K562 (cell line): ENCODE results near the gene KLK7. TPM values are rescaled to one million over a fixed set of nuclear protein-coding genes. Genes with fewer than 3 reads are reported as not detected.

Experiments used
- ATAC-seq: fragments of 200-7000 bp; cut with Tn5 transposase; 3 replicates; pipeline ENCODE4 v1.9.1; 2020; ENCODE audit warnings: moderate library complexity
- BruUV-seq: library from RNA; stranded (reverse); fragments of 400-500 nt; replicated peaks from 2 replicates; lab custom pipeline; 2021; lab: Mats Ljungman, UMichigan
- CTCF ChIA-PET: fragments of 300-600 bp; formaldehyde crosslinking; extraction: SDS; loops from one replicate; lab custom pipeline; 2021; ENCODE audit warnings: low intra/inter-chr PET ratio; lab: Yijun Ruan, JAX
- POLR2A ChIA-PET: fragments of 300-600, 350-650 bp; sonication (Branson Sonifier 250); formaldehyde crosslinking; extraction: SDS; loops from one replicate; lab custom pipeline; 2021; ENCODE audit warnings: antibody characterized with exemption, inconsistent platforms; lab: Yijun Ruan, JAX
- DNase-seq, 4 experiments: peaks; one replicate each; pipeline versions ENCODE4 v3.0.0 to v3.0.0-alpha.2; 2011 to 2018; ENCODE audit warnings: low spot score in 3 of 4, mixed read lengths in 3 of 4; ENCODE audit errors: extremely low read depth in 1 of 4
- FAIRE-seq: peaks from 2 replicates; lab custom pipeline; 2011; peaks lifted over from hg19 to GRCh38; lab: Jason Lieb, UNC
- H2AFZ ChIP-seq: 2 replicates; pipeline ENCODE4 v1.6.0; 2011; ENCODE audit warnings: low read depth, low read length, control low read depth, inconsistent platforms
- H3K27ac ChIP-seq: fragments of 200-600 bp; 3 replicates; pipeline ENCODE4 v1.8.0; 2011; ENCODE audit warnings: low read depth, mild to moderate bottlenecking, control low read depth, inconsistent platforms, low read length, moderate library complexity, mixed read lengths; ENCODE audit errors: extremely low read depth
- H3K27me3 ChIP-seq, 2 experiments: fragments of 300-600 bp in 1 of 2; 2 replicates in 1 of 2; 3 replicates in 1 of 2; pipeline versions ENCODE4 v1.6.0 to v1.8.0; 2011; ENCODE audit warnings: inconsistent platforms in 2 of 2, low read length in 2 of 2, mild to moderate bottlenecking in 1 of 2, mixed read lengths in 1 of 2, moderate library complexity in 1 of 2; ENCODE audit not compliant: control insufficient read depth in 2 of 2, insufficient read depth in 2 of 2
- H3K36me3 ChIP-seq: fragments of 300-600 bp; 3 replicates; pipeline ENCODE4 v1.8.0; 2011; ENCODE audit warnings: mild to moderate bottlenecking, low read length, inconsistent platforms; ENCODE audit not compliant: control insufficient read depth, insufficient read depth
- H3K4me1 ChIP-seq, 2 experiments: fragments of 200-600 bp in 1 of 2; replicated peaks in 1 of 2; 2 replicates in 1 of 2; 3 replicates in 1 of 2; pipeline versions ENCODE4 v1.5.1 to v1.8.0; 2011; ENCODE audit warnings: inconsistent platforms in 2 of 2, low read length in 2 of 2, mild to moderate bottlenecking in 1 of 2, mixed read lengths in 1 of 2, moderate library complexity in 1 of 2; ENCODE audit not compliant: control insufficient read depth in 2 of 2, insufficient read depth in 2 of 2
- H3K4me2 ChIP-seq: 2 replicates; pipeline ENCODE4 v1.6.1; 2011; ENCODE audit warnings: low read length, control low read depth, inconsistent platforms, mixed read lengths; ENCODE audit not compliant: insufficient read depth
- H3K4me3 ChIP-seq: fragments of 200-600 bp; sonication (generic), shearing (Covaris generic); 2 replicates; pipeline ENCODE4 v1.5.1; 2016; ENCODE audit warnings: control low read depth, inconsistent platforms
- H3K79me2 ChIP-seq: fragments of 200-600 bp; 3 replicates; pipeline ENCODE4 v1.8.0; 2011; ENCODE audit warnings: low read length, inconsistent platforms; ENCODE audit not compliant: control insufficient read depth, insufficient read depth
- H3K9ac ChIP-seq, 2 experiments: 2 replicates each; pipeline versions ENCODE4 v1.6.0 to v1.6.1; 2011; ENCODE audit warnings: low read depth in 2 of 2, low read length in 2 of 2, control low read depth in 1 of 2, inconsistent platforms in 1 of 2, mild to moderate bottlenecking in 1 of 2, mixed read lengths in 1 of 2; ENCODE audit not compliant: insufficient read depth in 1 of 2
- H3K9me1 ChIP-seq: one replicate; pipeline ENCODE4 v1.6.0; 2011; ENCODE audit warnings: inconsistent platforms, mild to moderate bottlenecking, low read length, moderate library complexity; ENCODE audit not compliant: control insufficient read depth, insufficient read depth
- H3K9me3 ChIP-seq: replicated peaks from 2 replicates; pipeline ENCODE4 v1.5.1; 2011; ENCODE audit warnings: low read depth, low read length, inconsistent platforms; ENCODE audit not compliant: control insufficient read depth, insufficient read depth
- H4K20me1 ChIP-seq: replicated peaks from 2 replicates; pipeline ENCODE4 v1.6.1; 2011; ENCODE audit warnings: low read length, inconsistent platforms, mixed read lengths; ENCODE audit not compliant: control insufficient read depth, insufficient read depth
- ARID2 ChIP-seq: fragments of 450-650 bp; IDR thresholded peaks from 2 replicates; pipeline ENCODE4 v1.6.1; 2017; ENCODE audit warnings: antibody characterized with exemption, mild to moderate bottlenecking
- CBFA2T2 ChIP-seq: fragments of 450-650 bp; conservative IDR thresholded peaks from 2 replicates; pipeline ENCODE4 v1.6.1; 2017; ENCODE audit warnings: mild to moderate bottlenecking
- CXXC5 ChIP-seq: fragments of 250-450 bp; sonication (Bioruptor Pico); IDR thresholded peaks from 2 replicates; pipeline ENCODE4 v1.8.0; 2022; ENCODE audit warnings: inconsistent platforms, mild to moderate bottlenecking, moderate library complexity
- FOXJ3 ChIP-seq: sonication (generic); formaldehyde crosslinking; IDR thresholded peaks from 2 replicates; pipeline ENCODE4 v1.4.0; 2020; ENCODE audit warnings: mild to moderate bottlenecking, missing genetic modification reagents
- FOXM1 ChIP-seq, 2 experiments: fragments of 450-650 bp in 1 of 2; sonication (generic) in 1 of 2; formaldehyde crosslinking in 1 of 2; IDR thresholded peaks; 2 replicates each; pipeline versions ENCODE4 v1.6.1 to v1.9.0; 2017 to 2022; ENCODE audit warnings: low read depth in 2 of 2, mild to moderate bottlenecking in 2 of 2, missing genetic modification reagents in 1 of 2, moderate library complexity in 1 of 2
- HBP1 ChIP-seq: fragments of 450-650 bp; formaldehyde crosslinking; IDR thresholded peaks from 2 replicates; pipeline ENCODE4 v1.4.0; 2022; ENCODE audit warnings: missing genetic modification characterization
- HLTF ChIP-seq: fragments of 450-650 bp; IDR thresholded peaks from 2 replicates; pipeline ENCODE4 v1.6.1; 2016
- IFI16 ChIP-seq: fragments of 250-450 bp; sonication (Bioruptor Pico); IDR thresholded peaks from 2 replicates; pipeline ENCODE4 v2.1.2; 2022; ENCODE audit warnings: mild to moderate bottlenecking, inconsistent platforms
- KHSRP ChIP-seq: fragments of 450-650 bp; IDR thresholded peaks from 2 replicates; pipeline ENCODE4 v1.6.1; 2017
- KLF16 ChIP-seq: IDR thresholded peaks from 2 replicates; pipeline ENCODE4 v1.6.1; 2016; ENCODE audit warnings: antibody characterized with exemption
- MYNN ChIP-seq, 2 experiments: sonication (generic); formaldehyde crosslinking in 1 of 2; IDR thresholded peaks; 2 replicates each; pipeline versions ENCODE4 v1.5.0 to v1.6.1; 2016 to 2020; ENCODE audit warnings: antibody characterized with exemption in 1 of 2, missing genetic modification reagents in 1 of 2
- NR4A1 ChIP-seq, 2 experiments: fragments of 250-450 bp in 1 of 2; fragments of 450-650 bp in 1 of 2; sonication (Bioruptor Pico) in 1 of 2; IDR thresholded peaks; 2 replicates each; pipeline versions ENCODE4 v1.4.0 to v1.6.1; 2016 to 2020; ENCODE audit warnings: mild to moderate bottlenecking in 2 of 2, missing compliant biosample characterization in 1 of 2, missing genetic modification characterization in 1 of 2, moderate library complexity in 1 of 2
- SREBF2 ChIP-seq: sonication (generic); formaldehyde crosslinking; IDR thresholded peaks from 2 replicates; pipeline ENCODE4 v1.4.0; 2020; ENCODE audit warnings: mild to moderate bottlenecking, missing genetic modification reagents
- ZBTB8A ChIP-seq: fragments of 450-650 bp; IDR thresholded peaks from 2 replicates; pipeline ENCODE4 v1.6.1; 2018; ENCODE audit warnings: mild to moderate bottlenecking, moderate library complexity; ENCODE audit not compliant: partially characterized antibody
- ZNF212 ChIP-seq: fragments of 450-650 bp; formaldehyde crosslinking; IDR thresholded peaks from 2 replicates; pipeline ENCODE4 v1.4.0; 2020; ENCODE audit warnings: mild to moderate bottlenecking
- WGBS: fragments of 100-300 bp; shearing (Covaris generic); methylation state at CpG from one replicate; pipeline ENCODE4 v1.1.6; 2016; ENCODE audit warnings: low coverage, mixed read lengths; ENCODE audit not compliant: insufficient coverage; ENCODE audit errors: missing lambda C conversion rate; 5-methylcytosine and 5-hydroxymethylcytosine counted together
- in situ Hi-C: fragments of 300-500 bp; cut with MboI; formaldehyde crosslinking; loops from 4 replicates; pipeline ENCODE4 v1.15.0; 2018; ENCODE audit warnings: inconsistent platforms, mixed read lengths
- intact Hi-C: fragments of 100-400 bp; cut with micrococcal nuclease; formaldehyde crosslinking; loops from 2 replicates; pipeline ENCODE4 v1.14.2; 2022
- polyA plus RNA-seq, 8 experiments: library from polyadenylated mRNA; depleted of rRNA in 4 of 8; stranded (reverse) in 5 of 8; unstranded in 3 of 8; fragments of >200 nt; fragmentation: Nextera tagmentation in 2 of 8; fragmentation: Illumina TruSeq in 1 of 8; extraction: Ambion mirVana in 2 of 8; extraction: Trizol in 1 of 8; gene quantifications; 2 replicates each; pipeline versions ENCODE4 v1.2.1 to v1.2.3, GENCODE V29; 2011 to 2014; ENCODE audit warnings: inconsistent platforms in 1 of 8, missing spikeins in 1 of 8
- total RNA-seq, 7 experiments: library from RNA; depleted of rRNA in 6 of 7; stranded (reverse); fragments of >200 nt in 6 of 7; fragmentation: Illumina TruSeq in 2 of 7; extraction: Trizol in 2 of 7; gene quantifications; 2 replicates each; pipeline versions ENCODE4 v1.2.1 to v1.2.3, GENCODE V29; 2011 to 2021; ENCODE audit warnings: low replicate concordance in 1 of 7
- TF ChIP-seq, protein P1 (sequence below): fragments of 450-650 bp; IDR thresholded peaks from 2 replicates; pipeline ENCODE4 v1.6.1; 2016

KLK7 gene
- total and polyA plus RNA-seq, 9 of the 15 experiments (the other 6 are each of a cell fraction or from before 2014, with no cell fraction given): 0.03 TPM; not detected in 8

GRCh38 chr19:50943074-50943828 is 40.5 kb downstream of the KLK7 start (continued):
- TF ChIP-seq NR4A1 (CRISPR knock-in tag; IDR thresholded peaks at IDR 0.05): no peak
- TF ChIP-seq NR4A1 (tag; IDR thresholded peaks at IDR 0.05): no peak
- no peak for TF ChIP-seq FOXM1 (IDR thresholded peaks at IDR 0.05; ENCODE audit: low read depth)
- no peak for TF ChIP-seq FOXM1 (CRISPR knock-in tag; IDR thresholded peaks at IDR 0.05; ENCODE audit: low read depth)
- no peak for TF ChIP-seq FOXJ3 (CRISPR knock-in tag)
- no peak for TF ChIP-seq CBFA2T2
- no peak for TF ChIP-seq KLF16
- TF ChIP-seq, all 486 proteins: peak for 0

- in situ Hi-C loops: no loop called here
- POLR2A ChIA-PET: interaction anchor here (0.6 kb wide), 1 partner anchor 11 kb away, joined by 3 read pairs; no protein-coding TSS in a partner anchor
- TF ChIP-seq ZBTB8A (no peak), HBP1 (no peak), KHSRP (no peak), IFI16 (CRISPR knock-in tag) (no peak), ARID2 (no peak), HLTF (no peak), SREBF2 (no peak), ZNF212 (no peak), CXXC5 (CRISPR knock-in tag) (no peak), MYNN (IDR thresholded peaks at IDR 0.05) (no peak), MYNN (CRISPR knock-in tag; IDR thresholded peaks at IDR 0.05) (no peak)
- TF ChIP-seq, protein P1, sequence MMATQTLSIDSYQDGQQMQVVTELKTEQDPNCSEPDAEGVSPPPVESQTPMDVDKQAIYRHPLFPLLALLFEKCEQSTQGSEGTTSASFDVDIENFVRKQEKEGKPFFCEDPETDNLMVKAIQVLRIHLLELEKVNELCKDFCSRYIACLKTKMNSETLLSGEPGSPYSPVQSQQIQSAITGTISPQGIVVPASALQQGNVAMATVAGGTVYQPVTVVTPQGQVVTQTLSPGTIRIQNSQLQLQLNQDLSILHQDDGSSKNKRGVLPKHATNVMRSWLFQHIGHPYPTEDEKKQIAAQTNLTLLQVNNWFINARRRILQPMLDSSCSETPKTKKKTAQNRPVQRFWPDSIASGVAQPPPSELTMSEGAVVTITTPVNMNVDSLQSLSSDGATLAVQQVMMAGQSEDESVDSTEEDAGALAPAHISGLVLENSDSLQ: no peak
Measured at GRCh38 chr19:50939596-50939995, 44.1 kb downstream of the KLK7 start.

More at GRCh38 chr19:50939596-50939995, 44.1 kb downstream of the KLK7 start:
- no peak overlapping the region for H3K4me3 ChIP-seq
- no peaks in the 10 kb centered on the region for H3K9me3 ChIP-seq
- H3K27me3 ChIP-seq: peaks cover 2 to 15% of the 10 kb centered on the region in 2 experiments; a peak in 3 of 5 replicates
- 3% methylated on average over 2 of the region's 2 CpGs for whole genome bisulfite sequencing
- no peaks in the 10 kb centered on the region for H3K36me3 ChIP-seq
- CTCF ChIA-PET: no interaction called here
- FAIRE-seq: no peak
- no peak for ATAC-seq
- no TSS peak for BruUV-seq
- H3K9ac ChIP-seq: no peak overlapping the region
- H3K9me1 ChIP-seq: no peaks in the 10 kb centered on the region
- H3K4me2 ChIP-seq: no peak overlapping the region
- H4K20me1 ChIP-seq: no peaks in the 10 kb centered on the region
- DNase-seq: no peak
- intact Hi-C loops: no loop called here
- no peak overlapping the region for H3K27ac ChIP-seq
- H3K4me1 ChIP-seq: no peaks in the 10 kb centered on the region
- H2AFZ ChIP-seq: no peak overlapping the region
- no peaks in the 10 kb centered on the region for H3K79me2 ChIP-seq
